ENCODE measurements around the gene EXOC6B.
"Not testable (repeated sequence)": the region's sequence is repeated elsewhere in the genome, so short reads cannot be mapped to it uniquely, and the experiment has no call there.

Gene EXOC6B

DNA sequence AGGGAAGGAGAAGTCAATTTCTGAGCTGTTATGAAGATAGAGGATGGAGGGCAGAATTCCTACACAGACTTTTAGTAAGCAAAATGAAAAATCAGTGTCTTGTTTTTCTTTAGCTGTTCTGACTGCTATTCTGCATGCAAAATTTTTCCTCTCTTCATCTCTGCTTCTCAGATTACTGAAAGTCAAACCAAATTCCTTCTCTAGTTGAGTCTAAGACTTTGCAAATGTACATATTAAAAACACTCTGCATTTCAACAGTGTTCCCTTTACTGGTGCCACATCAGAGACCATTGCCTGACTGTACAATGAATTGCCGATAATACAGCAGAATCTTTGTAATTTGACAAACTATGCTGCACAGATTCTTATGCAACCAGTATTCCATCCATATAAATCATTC, 198.8 kb downstream of the EXOC6B start:
- no peak for DNase-seq (ENCODE audit: low read depth in 1 of 2, low spot score in 1 of 2)
- in situ Hi-C loops (cut with HindIII; ENCODE audit: low pct_unique_long_range_greater_than_20kb, low sequenced_read_pairs) = no loop called here
- TF ChIP-seq JUND (IDR thresholded peaks at IDR 0.05; ENCODE audit: low read depth) = no peak

DNA sequence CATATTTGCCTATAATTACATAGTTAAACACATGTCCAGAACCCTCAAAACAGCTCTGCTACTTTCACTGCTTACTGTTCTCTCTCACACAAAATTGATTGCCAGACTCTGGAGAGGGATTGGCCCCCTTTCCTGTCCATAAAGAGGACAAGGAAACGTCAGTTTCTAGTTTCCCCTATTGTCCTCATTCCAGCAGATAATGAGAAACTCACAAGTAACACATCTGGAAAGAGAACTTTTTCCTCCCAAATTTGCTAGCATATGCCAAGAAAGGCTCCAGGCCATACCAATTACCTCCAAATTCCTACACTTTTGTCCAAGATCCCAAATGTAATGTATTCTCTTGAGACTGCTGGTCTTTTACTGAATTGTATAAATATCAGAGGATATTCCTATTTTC, 200.5 kb downstream of the EXOC6B start:
- in situ Hi-C loops (cut with HindIII; ENCODE audit: low pct_unique_long_range_greater_than_20kb, low sequenced_read_pairs) = no loop called here
- no peak for DNase-seq (ENCODE audit: low read depth in 1 of 2, low spot score in 1 of 2)
- no peak for TF ChIP-seq JUND (IDR thresholded peaks at IDR 0.05; ENCODE audit: low read depth)

DNA sequence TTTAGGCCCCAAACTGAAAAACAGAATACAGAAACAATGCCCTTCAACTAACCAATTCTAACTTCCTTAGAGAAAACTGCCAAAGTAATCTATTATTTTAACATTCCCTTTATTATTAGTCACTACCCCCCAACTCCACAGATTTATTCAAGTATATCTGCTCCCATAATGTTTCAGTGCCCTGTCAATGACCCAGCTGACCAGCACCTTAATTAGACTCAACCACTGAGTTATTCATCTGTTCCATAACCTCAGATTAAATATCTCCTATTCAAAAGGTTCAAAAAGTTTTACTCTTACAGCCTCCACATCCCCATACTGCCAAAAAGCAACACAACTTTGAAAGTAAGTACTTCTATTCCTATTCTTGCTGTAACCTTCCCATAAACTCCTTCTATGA, 202.4 kb downstream of the EXOC6B start:
- no peak for TF ChIP-seq JUND (IDR thresholded peaks at IDR 0.05; ENCODE audit: low read depth)
- DNase-seq (ENCODE audit: low read depth in 1 of 2, low spot score in 1 of 2) = no peak
- in situ Hi-C loops (cut with HindIII; ENCODE audit: low pct_unique_long_range_greater_than_20kb, low sequenced_read_pairs) = no loop called here

DNA sequence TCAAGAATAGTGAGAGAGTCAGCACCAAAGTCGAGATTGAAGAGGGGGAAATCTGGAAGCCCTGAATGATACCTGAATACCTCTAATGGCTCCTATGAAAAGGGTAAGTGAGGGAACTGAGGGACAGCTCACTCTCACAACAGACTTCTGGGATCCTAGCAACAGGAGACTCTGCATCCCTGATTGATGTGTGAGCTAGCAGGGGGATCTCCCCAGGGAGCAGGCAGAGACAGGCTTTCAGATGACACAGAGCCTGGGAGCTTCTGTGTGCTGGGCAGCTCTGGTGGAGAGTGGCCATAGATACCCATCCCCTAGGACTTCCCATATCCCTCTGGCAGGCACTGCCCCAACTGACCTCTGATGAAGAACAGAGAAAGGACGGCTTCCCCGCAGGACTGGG, 206.2 kb downstream of the EXOC6B start:
- TF ChIP-seq JUND (IDR thresholded peaks at IDR 0.05; ENCODE audit: low read depth) = no peak
- in situ Hi-C loops (cut with HindIII; ENCODE audit: low pct_unique_long_range_greater_than_20kb, low sequenced_read_pairs) = no loop called here
- no peak for DNase-seq (ENCODE audit: low read depth in 1 of 2, low spot score in 1 of 2)

DNA sequence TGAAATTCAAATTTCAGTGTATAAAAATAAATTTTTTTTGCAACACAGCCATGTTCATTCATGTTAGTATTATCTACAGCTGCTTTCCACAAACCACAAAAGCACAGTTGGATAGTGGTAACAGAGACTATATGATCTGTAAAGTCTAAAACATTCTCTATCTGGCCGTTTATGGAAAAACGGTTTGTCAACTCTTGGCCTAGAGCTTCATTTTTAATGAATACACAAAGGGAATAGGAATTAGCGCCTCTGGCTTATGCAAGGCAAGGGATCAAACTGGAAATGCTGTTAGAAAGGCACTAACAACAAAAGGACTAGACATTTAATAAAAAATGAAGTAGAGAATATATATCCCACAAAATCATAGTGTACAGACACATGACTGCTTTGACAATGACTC, 211.9 kb downstream of the EXOC6B start:
- in situ Hi-C loops (cut with HindIII; ENCODE audit: low pct_unique_long_range_greater_than_20kb, low sequenced_read_pairs) = no loop called here
- DNase-seq (ENCODE audit: low read depth in 1 of 2, low spot score in 1 of 2) = no peak
- no peak for TF ChIP-seq JUND (IDR thresholded peaks at IDR 0.05; ENCODE audit: low read depth)

DNA sequence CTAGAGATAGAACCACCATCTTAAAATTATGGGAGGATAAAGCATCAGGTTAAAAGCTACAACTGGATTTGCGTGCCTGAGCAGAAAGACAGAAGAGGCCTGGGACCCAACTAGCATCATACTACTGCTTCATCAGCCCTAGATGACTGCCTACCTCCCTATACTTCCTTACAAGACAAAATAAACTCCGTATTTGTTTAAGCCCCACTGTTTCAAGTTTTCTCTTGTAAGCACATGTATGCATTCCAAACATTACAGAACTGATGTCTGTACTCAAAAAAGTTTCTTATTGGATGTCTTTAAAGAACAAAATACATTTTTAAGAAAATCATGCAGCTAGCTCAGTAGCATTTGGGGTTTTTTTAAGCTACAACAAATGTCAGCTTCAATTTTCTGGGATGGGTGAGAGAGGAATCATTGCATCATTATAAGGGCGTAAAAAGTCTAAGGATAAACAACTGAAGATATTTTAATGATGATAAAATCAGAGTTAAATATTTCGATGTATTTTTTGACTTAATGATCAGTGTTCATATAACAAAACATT, 213.1 kb downstream of the EXOC6B start:
- in situ Hi-C loops (cut with HindIII; ENCODE audit: low pct_unique_long_range_greater_than_20kb, low sequenced_read_pairs) = no loop called here
- DNase-seq (ENCODE audit: low read depth in 1 of 2, low spot score in 1 of 2) = no peak
- TF ChIP-seq JUND (IDR thresholded peaks at IDR 0.05; ENCODE audit: low read depth) = no peak

DNA sequence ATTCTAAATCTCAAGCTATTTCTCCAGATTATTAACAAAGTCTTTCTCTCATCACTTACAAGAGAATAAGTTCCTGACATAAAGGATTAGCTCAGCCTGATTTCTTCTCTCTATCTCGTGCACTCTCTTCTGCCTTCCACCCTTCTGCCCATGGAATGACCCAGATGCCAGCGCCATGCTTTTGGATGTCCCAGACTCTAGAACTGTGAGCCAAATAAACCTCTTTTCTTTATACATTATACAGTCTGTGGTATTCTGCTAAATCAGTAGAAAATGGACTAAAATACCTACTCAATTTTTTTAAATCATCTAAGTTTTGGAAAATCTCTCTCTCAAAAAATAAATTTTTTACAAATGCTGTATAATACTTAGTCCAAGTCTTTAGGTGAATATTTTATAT, 218.6 kb downstream of the EXOC6B start:
- no peak for DNase-seq (ENCODE audit: low read depth in 1 of 2, low spot score in 1 of 2)
- TF ChIP-seq JUND (IDR thresholded peaks at IDR 0.05; ENCODE audit: low read depth) = no peak
- in situ Hi-C loops (cut with HindIII; ENCODE audit: low pct_unique_long_range_greater_than_20kb, low sequenced_read_pairs) = no loop called here

DNA sequence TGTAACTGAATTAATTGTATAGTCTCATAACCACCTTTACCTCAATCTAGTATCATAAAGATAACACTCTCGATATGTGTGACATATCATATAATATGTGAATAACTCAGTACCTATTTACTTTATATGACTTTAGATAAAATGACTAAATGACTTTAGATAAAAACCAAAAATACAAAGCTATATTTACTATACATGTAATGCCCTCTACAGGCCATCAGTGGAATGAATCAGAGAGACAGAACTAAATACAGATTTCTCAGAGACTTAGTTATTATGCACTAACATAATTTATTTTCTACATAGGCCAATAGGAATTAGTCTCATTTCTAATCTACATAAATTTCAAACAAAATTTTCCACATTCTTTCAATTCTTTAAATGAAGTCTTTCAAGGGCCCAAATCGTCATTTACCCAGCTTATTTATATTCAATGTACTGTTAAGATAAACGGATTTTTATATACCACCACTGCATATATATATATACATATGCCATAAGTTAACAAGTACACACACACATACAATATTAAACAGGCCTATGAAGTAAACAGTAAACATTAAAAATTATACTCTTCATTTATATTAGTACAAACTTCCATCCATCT, 219.9 kb downstream of the EXOC6B start:
- no peak for TF ChIP-seq JUND (IDR thresholded peaks at IDR 0.05; ENCODE audit: low read depth)
- peak; percentile 3 to 9 for DNase-seq (ENCODE audit: low read depth in 1 of 2, low spot score in 1 of 2)
- in situ Hi-C loops (cut with HindIII; ENCODE audit: low pct_unique_long_range_greater_than_20kb, low sequenced_read_pairs) = no loop called here

DNA sequence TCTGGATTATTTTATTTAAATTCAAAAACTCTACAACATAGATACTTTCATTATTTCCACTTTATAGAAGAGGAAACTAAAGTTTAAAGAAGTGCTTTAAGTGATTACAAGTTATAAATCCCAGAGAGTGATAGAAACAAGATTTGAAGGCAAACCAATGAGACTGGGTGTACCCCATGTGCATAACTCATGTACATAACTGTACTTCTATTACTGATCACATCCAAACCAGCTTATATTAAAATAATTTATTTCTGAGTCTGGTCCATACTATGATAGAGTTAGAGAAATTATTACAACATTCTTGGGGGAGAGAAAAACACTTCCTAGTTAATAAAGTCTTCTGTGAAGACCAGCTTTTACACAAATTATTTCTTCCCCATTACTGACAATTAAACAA, 221.4 kb downstream of the EXOC6B start:
- in situ Hi-C loops (cut with HindIII; ENCODE audit: low pct_unique_long_range_greater_than_20kb, low sequenced_read_pairs) = no loop called here
- DNase-seq (ENCODE audit: low read depth in 1 of 2, low spot score in 1 of 2) = no peak
- no peak for TF ChIP-seq JUND (IDR thresholded peaks at IDR 0.05; ENCODE audit: low read depth)

DNA sequence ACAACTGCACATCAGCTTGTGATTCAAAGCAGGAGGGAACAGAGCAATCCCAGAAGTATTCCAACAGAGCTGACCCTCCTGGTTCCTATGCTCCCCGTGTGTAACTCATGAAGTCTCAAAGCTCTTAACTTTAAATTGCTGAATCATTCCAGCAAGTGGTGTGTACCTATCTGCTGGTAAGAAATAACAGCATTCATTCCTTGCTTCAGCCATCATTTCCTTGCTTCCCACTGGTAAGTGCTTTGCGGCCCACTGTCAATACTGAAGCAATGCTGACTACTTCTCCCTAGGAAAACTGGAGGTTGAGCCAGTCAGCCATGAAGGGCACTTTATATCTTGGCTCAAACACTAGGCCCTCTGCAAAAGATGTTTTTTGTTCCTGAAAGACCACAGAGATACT, 222.4 kb downstream of the EXOC6B start:
- in situ Hi-C loops (cut with HindIII; ENCODE audit: low pct_unique_long_range_greater_than_20kb, low sequenced_read_pairs) = no loop called here
- TF ChIP-seq JUND (IDR thresholded peaks at IDR 0.05; ENCODE audit: low read depth) = no peak
- DNase-seq (ENCODE audit: low read depth in 1 of 2, low spot score in 1 of 2) = no peak

DNA sequence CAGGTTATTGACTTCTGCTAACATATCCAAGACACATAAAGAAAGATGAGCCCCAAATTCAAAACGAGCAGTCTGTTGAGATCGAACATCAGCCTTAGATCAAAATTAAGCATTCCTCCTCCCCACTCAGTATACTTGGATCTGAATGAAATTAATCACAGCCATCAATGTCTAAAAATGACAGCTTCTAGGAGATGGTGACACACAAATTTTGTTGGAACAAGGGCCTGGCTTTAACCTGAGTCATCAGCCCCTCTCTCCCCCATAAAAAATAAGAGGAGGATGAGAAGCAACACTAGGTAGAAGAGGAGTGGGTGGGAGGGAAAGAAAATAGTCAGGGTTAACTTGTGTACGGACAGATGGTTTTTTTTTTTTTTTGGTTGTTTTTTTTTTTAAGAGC, 223.1 kb downstream of the EXOC6B start:
- in situ Hi-C loops (cut with HindIII; ENCODE audit: low pct_unique_long_range_greater_than_20kb, low sequenced_read_pairs) = no loop called here
- no peak for TF ChIP-seq JUND (IDR thresholded peaks at IDR 0.05; ENCODE audit: low read depth)

DNA sequence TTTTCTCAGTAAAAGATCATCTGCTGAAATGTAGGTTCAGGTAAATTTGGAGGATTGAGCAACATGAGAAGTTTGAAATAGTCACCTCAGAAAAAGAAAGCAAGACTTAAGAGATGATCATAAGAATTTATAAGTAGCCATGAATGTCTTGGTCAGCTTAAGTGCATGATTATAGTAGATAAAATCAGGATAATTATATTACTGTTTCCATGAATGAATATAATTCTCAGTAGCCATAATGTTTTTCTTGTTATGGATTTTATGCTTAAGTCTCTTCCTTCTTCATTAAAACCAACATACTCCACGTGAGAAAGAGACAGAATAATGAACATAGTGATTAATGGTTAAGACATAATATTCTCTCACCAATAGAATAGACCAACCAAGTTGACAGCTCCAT, 223.7 kb downstream of the EXOC6B start:
- DNase-seq (ENCODE audit: low read depth in 1 of 2, low spot score in 1 of 2) = no peak
- in situ Hi-C loops (cut with HindIII; ENCODE audit: low pct_unique_long_range_greater_than_20kb, low sequenced_read_pairs) = no loop called here
- no peak for TF ChIP-seq JUND (IDR thresholded peaks at IDR 0.05; ENCODE audit: low read depth)

More for the DNA sequence above, 223.1 kb downstream of the EXOC6B start:
- no peak for DNase-seq (ENCODE audit: low read depth in 1 of 2, low spot score in 1 of 2)

DNA sequence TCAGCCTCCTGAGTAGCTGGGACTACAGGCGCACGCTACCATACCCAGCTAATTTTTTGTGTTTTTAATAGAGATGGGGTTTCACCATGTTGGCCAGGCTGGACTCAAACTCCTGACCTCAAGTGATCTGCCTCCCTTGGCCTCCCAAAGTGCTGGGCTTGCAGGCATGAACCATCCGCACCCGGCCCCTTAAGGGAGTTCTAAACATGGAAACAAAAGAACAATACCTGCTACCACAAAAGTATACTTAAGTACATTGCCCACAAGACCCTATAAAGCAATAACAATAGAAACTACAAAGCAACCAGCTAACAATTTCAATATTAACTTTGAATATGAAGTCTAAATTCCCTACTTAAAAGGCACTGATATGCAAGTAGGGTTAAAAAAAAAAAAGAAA, 242.0 kb downstream of the EXOC6B start:
- DNase-seq (ENCODE audit: low read depth in 1 of 2, low spot score in 1 of 2); in situ Hi-C loops (cut with HindIII; ENCODE audit: low pct_unique_long_range_greater_than_20kb, low sequenced_read_pairs): not testable (repeated sequence)

DNA sequence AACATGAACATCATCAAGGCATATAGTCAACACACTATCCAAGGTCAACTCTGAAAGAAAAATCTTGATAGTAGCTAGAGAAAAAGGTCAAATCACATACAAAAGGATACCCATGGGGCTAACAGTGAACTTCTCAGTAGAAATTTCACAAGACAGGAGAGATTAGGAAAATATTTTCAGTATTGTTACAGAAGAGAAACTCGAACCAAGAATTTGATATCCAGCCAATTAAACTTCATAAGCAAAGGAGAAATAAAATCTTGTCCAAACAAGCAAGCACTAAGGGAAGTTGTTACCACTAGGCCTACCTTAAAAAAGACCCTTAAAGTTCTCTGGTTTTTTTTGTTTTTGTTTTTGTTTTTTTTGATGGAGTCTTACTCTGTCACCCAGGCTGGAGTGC, 242.5 kb downstream of the EXOC6B start:
- TF ChIP-seq JUND (IDR thresholded peaks at IDR 0.05; ENCODE audit: low read depth) = no peak
- DNase-seq (ENCODE audit: low read depth in 1 of 2, low spot score in 1 of 2) = no peak
- in situ Hi-C loops (cut with HindIII; ENCODE audit: low pct_unique_long_range_greater_than_20kb, low sequenced_read_pairs) = no loop called here

Data from T47D (cell line).